GM18498 (cell line): ENCODE results near the gene STK11IP.

Source experiments
- ATAC-seq: cut with Tn5 transposase; IDR thresholded peaks from one replicate; pipeline ENCODE4 v1.9.1; 2021; ENCODE audit warnings: mild to moderate bottlenecking, moderate library complexity; ENCODE audit not compliant: unreplicated experiment

STK11IP gene

DNA sequence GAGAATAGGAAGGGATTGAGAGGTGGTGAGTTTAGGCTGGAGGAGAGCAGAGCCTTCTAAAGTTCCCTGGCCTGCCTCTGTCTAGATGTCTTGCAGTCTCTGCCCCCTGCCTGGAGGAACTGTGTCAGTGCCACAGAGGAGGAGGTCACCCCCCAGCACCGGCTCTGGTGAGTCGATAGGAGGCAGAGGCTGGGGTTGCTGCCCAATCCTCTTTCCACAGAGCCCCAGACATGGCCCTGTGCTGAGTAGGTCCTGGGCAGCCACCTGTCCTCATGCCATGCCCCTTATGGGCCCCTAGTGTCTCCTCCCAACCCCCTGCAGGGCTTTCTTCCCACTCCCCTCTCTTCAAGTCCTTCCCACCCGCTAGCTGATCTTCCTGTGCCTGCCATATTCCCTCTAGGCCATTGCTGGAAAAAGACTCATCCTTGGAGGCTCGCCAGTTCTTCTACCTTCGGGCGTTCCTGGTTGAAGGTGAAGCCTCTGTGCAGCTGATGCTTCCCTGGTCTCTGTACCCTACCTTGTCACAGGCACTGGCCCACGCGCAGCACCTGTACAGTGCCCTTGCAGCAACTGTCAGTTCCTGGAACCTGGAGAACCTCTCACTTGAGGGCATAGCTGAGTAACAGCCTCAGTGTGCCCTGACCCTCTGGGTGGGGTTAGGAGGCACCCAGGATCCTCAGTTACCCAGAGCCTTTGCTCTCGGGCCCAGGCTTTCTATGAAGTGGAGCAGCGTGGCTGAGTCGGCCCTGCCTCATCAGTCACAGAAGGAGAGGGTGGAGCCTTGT lies 16.6 kb downstream of the STK11IP start:
- no peak for ATAC-seq

DNA sequence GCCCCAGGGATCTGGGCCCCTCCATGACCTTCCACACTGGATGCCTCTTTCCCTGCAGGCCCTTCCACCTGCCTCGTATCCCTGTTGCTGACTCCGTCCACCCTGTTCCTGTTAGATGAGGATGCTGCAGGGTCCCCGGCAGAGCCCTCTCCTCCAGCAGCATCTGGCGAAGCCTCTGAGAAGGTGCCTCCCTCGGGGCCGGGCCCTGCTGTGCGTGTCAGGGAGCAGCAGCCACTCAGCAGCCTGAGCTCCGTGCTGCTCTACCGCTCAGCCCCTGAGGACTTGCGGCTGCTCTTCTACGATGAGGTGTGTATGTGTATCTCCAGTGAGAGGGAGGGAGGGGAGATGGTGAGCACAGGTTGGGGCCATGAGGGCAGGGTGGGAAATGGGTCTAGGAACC lies 17.4 kb downstream of the STK11IP start:
- no peak for ATAC-seq

DNA sequence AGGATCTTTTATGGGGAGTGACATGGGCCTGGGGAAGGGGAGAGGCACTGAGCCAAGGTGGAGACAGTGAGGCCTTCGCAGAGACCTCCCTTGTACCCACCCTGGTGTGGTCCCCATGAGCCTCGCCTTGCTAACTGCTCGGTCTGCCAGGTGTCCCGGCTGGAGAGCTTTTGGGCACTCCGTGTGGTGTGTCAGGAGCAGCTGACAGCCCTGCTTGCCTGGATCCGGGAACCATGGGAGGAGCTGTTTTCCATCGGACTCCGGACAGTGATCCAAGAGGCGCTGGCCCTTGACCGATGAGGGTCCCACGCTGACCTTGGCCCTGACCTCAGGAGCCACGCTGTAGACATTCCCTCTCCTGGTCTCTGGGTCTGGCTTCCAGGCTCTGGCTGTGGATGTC lies 18.2 kb downstream of the STK11IP start:
- ATAC-seq, result no peak

DNA sequence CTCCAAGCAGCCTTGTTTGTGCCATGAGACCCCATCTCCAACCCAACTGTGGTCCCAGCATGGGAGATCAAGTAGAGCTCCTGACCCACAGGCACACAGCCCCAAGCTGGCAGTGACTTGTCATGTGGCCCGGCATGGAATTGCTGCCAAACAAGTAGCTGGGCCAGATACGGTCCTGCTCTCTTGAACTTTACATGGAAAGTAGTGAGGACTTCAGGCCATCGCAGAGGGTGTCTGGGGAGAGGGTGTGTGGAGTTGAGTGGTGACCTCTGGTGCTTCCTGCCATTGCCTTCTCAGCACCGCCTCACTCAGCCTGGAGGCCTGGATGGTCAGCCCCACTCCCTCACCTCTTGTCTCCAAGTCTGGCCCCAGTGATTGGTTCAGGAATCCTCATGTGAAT lies 18.9 kb downstream of the STK11IP start:
- ATAC-seq, result no peak

DNA sequence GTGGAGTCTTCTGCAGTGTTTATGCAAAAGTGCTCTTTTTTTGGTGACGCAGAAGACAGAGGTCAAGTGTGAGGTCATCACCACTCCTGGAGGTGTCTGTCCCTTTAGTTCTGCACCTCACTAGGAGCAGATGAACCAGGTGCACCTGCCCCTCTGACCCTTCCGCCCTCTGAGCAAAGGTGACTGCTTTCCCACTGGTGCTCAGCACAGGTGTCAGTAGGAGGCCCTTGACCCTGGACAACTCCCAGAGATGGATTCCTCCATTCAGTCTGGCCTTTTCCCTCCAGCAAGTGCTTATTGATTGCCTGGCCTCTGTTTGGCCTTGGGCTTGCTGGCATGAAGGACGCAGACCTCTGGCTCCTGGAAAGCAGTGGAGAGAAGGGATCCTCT lies 21.1 kb downstream of the STK11IP start:
- ATAC-seq, result no peak

DNA sequence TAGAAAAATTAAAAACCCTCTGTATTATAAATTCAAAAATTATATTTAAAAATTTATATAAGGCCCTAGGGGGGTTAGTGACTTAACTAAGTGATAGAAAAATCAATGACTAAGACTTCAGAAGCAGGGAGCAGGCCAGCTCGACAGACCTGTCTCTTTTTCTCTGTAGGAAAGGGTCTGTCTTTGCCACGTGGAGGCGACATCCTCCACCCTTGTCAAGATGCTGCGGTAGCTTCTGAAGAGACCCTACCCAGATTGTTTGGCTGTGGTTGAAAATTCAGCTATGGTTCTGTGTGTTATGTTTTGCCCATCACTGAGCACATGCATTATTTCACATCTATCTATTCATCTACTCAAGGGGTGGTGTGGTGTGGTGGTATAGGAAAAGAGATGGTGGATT lies 21.6 kb downstream of the STK11IP start:
- no peak for ATAC-seq

DNA sequence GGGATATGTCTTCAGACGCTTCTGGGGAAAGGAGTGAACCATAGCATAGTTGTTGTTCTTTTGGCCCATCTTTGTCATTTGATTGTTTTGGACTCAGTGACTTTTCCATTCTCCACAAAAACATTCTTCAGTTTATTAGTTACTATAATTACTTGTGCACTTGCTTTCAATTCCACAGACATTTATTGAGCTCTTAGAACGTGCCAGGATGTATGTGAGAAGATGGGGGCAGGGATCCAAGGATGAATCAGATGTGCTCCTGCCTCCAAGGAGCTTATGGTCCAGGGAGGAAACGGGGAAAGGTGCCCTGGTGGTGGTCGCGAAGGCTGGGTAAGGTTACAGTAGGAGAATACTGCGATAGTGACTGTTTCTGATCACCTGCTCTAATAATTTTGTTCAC lies 22.9 kb downstream of the STK11IP start:
- no peak for ATAC-seq

DNA sequence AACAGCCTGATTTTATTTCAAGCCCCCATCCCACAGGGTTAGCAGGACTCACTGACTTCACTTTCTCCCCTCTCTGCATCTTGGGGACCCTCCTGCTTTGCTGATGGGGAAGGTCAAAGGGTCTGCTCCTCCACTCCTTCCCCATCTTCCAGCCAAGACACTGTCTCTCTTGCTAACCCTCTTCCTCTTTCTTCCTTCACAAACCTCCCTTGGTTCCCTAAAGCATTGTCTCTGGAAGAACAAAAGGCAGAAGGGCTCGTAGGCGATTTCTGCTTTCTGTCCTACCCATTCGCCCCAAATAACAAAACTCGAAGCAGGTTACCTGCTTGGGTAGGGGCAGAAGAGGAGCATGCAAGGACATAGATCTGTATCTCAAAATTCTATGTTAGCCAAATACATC lies 24.3 kb downstream of the STK11IP start:
- no peak for ATAC-seq

DNA sequence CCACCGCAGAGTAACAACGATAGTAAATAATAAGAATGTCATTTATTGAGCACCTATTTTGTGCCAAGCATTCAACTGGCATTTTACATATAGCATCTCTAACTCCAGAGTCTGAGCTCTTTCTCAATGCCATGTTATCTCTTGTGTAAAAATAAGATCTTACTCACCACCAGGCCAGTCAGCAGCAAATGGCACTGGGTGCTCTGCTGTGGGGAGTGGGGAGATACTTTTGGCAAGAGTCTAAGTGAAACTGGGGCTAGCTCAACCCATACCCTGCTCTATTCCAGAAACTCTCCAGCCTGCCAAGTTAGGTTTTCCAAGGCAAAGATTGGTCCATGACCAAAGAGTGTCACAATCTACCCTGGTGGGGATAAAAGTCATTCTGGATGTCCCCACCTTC lies 24.8 kb downstream of the STK11IP start:
- no peak for ATAC-seq

DNA sequence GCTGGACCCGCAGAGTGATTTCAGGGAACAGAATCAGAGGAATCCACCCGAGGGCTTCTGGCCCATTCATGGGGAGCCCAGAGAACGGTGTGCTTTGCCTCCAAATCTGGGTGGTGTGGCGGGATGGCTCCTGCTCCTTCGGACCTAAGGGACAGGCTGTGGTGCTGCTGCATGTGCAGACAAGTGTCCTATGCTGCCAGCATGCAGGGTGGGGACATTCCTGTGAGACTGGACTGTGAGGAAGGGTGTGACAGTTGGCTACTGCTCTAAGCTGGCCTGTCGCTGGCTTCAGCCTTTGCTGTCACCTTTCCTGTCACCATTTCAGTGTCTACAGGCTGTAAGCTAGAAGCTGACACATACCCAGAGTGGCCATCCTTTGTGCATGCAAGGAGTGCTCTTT lies 26.9 kb downstream of the STK11IP start:
- ATAC-seq, result no peak

DNA sequence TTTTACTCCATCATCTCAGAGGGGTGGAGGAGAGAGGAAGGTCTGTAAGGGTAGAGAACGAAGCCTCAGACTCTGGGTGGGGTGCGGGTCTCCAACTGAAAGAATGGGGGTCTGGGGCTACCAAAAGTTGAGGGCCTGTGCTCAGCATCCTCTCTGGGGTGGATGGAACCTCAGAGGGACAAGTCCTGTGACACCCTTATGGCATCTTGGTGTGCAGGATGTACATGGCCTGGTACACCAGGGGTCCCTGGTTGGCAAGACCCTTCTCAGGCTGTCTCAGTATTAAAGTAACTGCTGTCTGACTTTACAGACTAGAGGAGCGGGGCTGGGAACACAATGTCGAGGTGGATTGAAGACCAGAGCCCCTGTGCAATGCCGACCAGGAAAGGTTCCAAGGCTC lies 27.5 kb downstream of the STK11IP start:
- no peak for ATAC-seq

DNA sequence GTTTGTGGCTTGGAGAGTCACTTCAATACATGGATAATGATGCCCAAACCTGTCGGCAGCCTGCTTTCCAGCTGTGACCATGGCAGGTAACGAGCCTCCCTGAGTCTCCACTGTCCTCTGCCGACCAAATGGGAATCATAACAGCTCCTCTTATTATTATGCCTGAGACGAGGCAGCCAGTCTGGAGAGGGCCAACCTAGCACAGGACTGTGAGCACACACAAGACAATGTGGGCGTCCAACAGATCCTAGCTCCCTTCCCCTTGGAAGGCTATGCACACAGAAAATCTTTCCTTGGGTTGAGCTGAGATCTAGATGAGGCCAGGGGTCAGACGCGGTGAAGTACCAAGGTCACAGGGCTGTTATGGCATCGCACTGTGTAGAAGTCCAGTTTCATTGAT lies 28.9 kb downstream of the STK11IP start:
- no peak for ATAC-seq

DNA sequence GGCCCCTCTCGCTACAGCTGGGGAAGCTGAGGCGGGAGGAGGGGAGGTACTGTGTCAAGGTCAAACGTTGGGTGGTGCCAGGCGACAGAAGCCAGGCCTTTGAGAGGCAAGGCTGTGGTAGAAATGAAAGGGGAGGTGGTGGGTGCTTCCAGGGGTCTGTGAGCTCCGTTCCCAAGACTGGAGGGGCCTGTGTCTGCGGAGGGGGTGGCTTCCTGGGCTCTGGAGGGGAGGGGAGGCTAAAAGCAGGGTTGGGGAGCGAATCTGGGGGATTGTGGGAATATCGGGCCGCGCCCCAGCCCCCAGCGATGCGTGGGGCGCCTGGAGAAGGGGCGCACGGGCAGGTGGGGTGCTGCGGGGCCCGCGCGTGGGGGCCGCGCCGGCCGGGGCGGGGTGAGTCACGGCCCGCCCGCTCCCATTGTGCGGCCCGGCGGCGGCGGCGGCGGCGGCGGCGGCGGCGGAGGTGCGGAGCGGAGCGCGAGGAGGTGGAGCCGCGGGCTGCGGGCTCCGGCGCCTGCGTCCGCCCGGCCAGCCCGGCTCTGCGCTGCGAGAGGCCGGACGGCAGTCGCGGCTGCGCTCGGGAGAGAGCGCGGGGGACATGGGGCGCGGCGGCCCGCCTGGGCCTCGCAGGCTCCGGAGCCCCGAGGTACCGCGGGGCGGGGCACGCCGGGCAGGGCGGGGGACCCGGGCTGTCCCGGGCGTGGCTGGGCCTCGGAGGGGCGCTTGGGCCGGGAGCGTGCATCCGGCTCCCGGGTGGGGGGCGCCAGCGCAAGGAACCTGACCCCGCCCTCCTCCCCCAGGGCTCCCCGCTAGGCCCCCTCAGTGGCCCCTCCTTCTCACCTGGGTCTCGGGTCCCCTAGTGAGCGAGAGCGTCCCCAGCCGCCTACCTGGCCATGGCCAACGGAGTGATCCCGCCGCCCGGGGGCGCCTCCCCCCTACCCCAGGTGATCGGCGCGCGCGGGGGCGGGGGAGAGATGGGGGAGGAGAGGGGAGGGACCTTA lies 29.7 kb downstream of the STK11IP start, which contains the start of gene SLC4A3:
SLC4A3 (plus strand) TSS at position 528 of the 998 bp plus-strand sequence; CDS start at position 891, 363 bp downstream.
- ATAC-seq, result no peak

DNA sequence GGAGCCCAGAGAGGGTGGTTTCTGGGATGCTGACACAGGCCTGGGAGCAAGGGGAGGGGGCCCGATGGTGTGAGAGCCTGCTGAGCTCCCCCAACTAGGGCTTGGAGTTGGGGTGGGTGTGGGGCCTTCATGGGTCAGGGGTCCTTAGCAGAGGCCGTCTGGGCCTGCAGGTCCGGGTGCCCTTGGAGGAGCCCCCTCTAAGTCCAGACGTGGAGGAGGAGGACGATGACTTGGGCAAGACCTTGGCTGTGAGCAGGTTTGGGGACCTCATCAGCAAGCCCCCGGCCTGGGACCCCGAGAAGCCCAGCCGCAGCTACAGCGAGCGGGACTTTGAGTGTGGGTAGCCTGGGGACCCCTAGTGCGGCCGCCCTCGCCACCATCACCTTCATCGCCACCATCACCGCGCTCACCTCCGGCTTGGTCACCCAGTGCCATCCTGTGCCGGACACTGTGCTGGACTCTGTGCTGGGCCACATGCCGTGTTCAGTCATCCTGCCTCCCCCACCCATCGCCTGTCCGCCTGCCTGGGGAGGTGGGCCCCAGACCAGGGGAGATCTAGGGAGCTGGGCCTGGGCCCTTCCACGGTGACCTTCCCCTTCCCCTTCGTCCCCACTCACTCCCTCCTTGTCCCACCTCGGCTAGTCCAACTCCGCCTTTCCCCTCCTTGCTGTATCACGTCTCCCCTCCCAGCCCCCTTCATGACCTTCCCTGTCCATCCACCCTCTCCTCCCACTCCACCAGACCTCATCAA lies 30.8 kb downstream of the STK11IP start:
- ATAC-seq, result no peak

DNA sequence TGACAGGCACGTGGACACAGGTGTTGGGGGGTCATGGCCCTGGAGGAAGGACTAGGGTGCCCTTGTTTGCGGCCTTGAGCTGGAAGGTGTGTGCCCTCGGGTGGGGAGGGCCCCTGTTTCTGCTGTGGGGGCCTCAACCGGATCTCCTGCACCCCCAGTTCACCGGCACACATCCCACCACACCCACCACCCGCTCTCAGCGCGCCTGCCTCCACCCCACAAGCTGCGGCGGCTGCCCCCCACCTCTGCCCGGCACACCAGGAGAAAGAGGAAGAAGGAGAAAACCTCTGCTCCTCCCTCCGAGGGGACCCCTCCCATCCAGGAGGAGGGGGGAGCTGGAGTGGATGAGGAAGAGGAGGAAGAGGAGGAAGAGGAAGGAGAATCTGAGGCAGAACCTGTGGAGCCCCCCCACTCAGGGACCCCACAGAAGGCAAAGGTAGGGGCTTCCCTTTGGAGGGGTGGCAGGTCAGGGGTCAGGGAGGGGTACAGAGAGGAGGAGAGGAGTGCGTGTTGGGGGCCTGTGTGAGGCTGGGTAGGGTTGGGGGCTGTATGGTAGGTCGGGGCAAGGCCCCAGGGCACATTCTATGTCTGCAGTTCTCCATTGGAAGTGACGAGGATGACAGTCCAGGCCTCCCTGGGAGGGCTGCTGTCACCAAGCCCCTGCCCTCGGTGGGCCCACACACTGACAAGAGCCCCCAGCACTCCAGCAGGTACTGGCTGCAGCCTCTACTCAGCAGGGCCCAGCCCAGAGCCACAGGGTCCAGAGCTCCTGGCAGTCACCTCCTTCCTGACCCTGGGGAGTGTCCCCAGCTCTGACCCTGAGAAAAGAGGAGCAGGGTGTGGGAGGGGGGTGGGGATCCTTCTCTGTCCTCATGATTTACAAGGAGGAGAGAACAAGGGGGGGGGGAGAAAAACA lies 31.6 kb downstream of the STK11IP start:
- no peak for ATAC-seq

DNA sequence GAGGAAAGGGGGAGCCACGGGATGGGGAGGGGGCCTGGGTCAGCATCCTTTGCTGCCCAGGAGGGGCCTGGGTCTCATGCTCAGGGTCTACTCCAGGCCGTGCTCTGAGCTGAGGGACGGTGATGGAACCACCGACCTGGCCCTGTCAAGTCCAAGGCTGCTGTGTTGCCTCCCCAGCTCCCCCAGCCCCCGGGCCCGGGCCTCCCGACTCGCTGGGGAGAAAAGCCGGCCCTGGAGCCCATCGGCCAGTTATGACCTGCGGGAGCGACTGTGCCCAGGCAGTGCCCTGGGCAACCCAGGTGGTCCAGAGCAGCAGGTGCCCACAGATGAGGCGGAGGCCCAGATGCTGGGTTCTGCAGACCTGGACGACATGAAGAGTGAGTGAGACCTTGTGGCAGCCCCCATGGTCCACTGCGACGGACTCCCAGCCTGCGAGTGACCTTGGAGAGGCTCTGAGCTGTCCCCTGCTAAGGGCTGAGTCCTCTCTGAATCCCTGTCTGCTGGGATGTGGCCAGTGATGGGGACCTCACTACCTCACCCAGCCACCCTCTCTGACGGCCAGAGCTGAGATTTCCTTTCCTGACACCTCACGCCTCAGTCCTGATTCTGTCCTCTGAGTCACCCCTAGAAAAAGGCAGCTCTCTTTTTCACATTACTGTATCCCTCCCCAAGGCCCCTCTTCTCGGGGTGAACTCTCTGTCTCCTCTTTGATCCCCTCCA lies 32.5 kb downstream of the STK11IP start:
- ATAC-seq, result no peak

DNA sequence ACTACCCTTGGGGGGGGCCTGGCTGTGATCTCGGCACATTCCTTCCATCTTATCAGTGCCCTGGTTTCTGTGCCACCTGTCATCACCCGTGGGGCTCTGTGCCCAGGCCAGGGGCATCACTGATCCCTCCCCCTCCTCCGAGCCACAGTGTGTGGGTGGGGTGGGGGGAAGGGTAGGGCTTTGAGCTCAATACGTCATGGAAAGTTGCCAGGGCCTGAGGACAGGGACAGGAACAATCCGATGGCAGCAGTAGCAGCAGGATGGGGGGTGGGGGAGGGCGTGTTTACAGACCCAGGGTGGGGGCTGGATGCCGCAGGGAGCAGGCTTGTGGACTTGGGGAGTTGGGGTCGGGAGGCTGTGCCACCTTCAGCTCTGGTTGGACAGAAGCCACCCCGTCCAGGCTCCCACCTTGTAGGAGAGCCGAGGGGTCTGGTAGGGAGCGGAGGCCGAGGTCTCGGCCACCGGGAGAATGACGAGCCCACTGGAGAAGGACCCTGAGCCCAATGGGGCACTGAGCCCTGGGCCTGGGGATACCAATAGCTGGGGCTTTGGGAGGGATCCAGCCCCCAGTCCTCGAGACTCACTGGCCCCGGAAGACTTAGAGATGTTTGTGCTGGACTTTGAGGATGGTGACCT lies 33.2 kb downstream of the STK11IP start:
- ATAC-seq, result no peak

DNA sequence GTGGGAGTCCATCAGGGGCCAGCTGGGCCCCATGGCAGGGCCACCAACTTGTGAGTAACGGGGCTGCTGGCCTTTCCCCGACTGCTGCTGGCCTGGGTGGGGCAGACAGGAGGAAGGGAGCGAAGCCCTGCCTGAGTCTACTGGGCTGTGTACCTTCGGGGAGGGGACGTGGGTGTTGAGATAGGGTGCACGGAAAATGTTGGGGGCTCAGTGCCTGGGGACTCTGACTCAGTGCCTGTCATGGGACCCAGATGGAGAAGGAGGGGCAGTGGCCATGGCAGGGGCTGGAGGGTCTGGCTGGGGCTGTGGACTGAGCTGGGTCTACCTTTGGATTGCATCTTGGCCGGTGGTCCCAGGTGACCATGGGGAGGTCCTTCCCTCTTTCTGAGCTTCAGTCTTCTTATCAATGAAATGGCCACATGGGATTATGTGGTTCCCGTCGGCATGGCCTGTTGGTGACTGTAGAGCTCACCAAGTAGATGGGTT lies 33.8 kb downstream of the STK11IP start:
- no peak for ATAC-seq
